ENCODE measurements around the gene TM4SF4.

Gene TM4SF4

GRCh38 chr3:149455989-149456388, 18.5 kb upstream of the TM4SF4 start:
- DNase-seq, result no peak

GRCh38 chr3:149459491-149460059, 14.9 kb upstream of the TM4SF4 start:
- no peak for DNase-seq

GRCh38 chr3:149460117-149460516, 14.4 kb upstream of the TM4SF4 start:
- no peak for DNase-seq

GRCh38 chr3:149462051-149462450, 12.4 kb upstream of the TM4SF4 start:
- no peak for DNase-seq

- DNase-seq, result no peak
Observed at GRCh38 chr3:149462581-149463011, 11.9 kb upstream of the TM4SF4 start.

- no peak for DNase-seq
Observed at GRCh38 chr3:149463921-149464320, 10.6 kb upstream of the TM4SF4 start.

GRCh38 chr3:149464542-149465328, 9.8 kb upstream of the TM4SF4 start:
- no peak for DNase-seq

- DNase-seq, result no peak
Observed at GRCh38 chr3:149465351-149465883, 9.1 kb upstream of the TM4SF4 start.

GRCh38 chr3:149466192-149466591, 8.3 kb upstream of the TM4SF4 start:
- no peak for DNase-seq

- no peak for DNase-seq
Observed at GRCh38 chr3:149468504-149469212, 5.8 kb upstream of the TM4SF4 start.

- no peak for DNase-seq
Observed at GRCh38 chr3:149470381-149470780, 4.1 kb upstream of the TM4SF4 start.

GRCh38 chr3:149472030-149472797, 2.3 kb upstream of the TM4SF4 start:
- peak in 2 of 3 experiments; percentile 24 to 52 for DNase-seq

GRCh38 chr3:149473357-149474249, 894 bp upstream of the TM4SF4 start:
- DNase-seq, result no peak

GRCh38 chr3:149475451-149476060, 1.1 kb downstream of the TM4SF4 start:
- no peak for DNase-seq

GRCh38 chr3:149476225-149476624, 1.7 kb downstream of the TM4SF4 start:
- no peak for DNase-seq

- DNase-seq, result no peak
Observed at GRCh38 chr3:149479621-149480325, 5.3 kb downstream of the TM4SF4 start.

- DNase-seq, result peak; percentile 49 to 80 (median 53)
Observed at GRCh38 chr3:149480326-149481017, 6.0 kb downstream of the TM4SF4 start.

GRCh38 chr3:149481056-149481455, 6.6 kb downstream of the TM4SF4 start:
- DNase-seq, result no peak

GRCh38 chr3:149481491-149481890, 7.0 kb downstream of the TM4SF4 start:
- DNase-seq, result no peak

GRCh38 chr3:149486726-149487125, 12.2 kb downstream of the TM4SF4 start:
- DNase-seq, result no peak
